HCT116 (cell line): ENCODE results near the gene RNF217. TPM values are rescaled to one million over a fixed set of nuclear protein-coding genes. Genes with fewer than 3 reads are reported as not detected.

ENCODE experiments used
- ATAC-seq: fragments of 200-7000 bp; cut with Tn5 transposase; 2 replicates; pipeline ENCODE4 v1.9.1; 2020; ENCODE audit warnings: mild to moderate bottlenecking, moderate library complexity
- BruUV-seq: library from RNA; stranded (reverse); fragments of 400-500 nt; replicated peaks from 2 replicates; lab custom pipeline; 2021; lab: Mats Ljungman, UMichigan
- CTCF ChIA-PET: fragments of 300-600 bp; sonication (Branson Sonifier 250); formaldehyde crosslinking; loops from one replicate; lab custom pipeline; 2021; ENCODE audit warnings: antibody characterized with exemption; lab: Charles Lee
- POLR2A ChIA-PET: fragments of 300-600, 350-600 bp; sonication (Branson Sonifier 250); formaldehyde crosslinking; loops from one replicate; lab custom pipeline; 2021; ENCODE audit warnings: antibody characterized with exemption; lab: Charles Lee
- RAD21 ChIA-PET, 2 experiments: fragments of 300-600 bp; sonication (Branson Sonifier 250); formaldehyde crosslinking; loops; one replicate each; lab custom pipeline; 2023; ENCODE audit warnings: low total read pairs in 2 of 2; ENCODE audit not compliant: uncharacterized antibody in 2 of 2, unreplicated experiment in 2 of 2, low non-redundant PET in 1 of 2; lab: Charles Lee
- DNase-seq: peaks from one replicate; pipeline ENCODE4 v3.0.0-alpha.2; 2010; ENCODE audit warnings: low read depth, low spot score
- H2AFZ ChIP-seq: fragments of 200-600 bp; shearing (Covaris generic), sonication (generic); 2 replicates; pipeline ENCODE4 v1.6.1; 2017; ENCODE audit warnings: low read depth, mixed run types, mixed read lengths, antibody characterized with exemption, low read length; ENCODE audit not compliant: poor library complexity, severe bottlenecking
- H3K27ac ChIP-seq: 2 replicates; pipeline ENCODE4 v1.5.1; 2012; ENCODE audit warnings: low read depth, low read length
- H3K27me3 ChIP-seq: fragments of 200-600 bp; sonication (generic); 2 replicates; pipeline ENCODE4 v1.6.1; 2016; ENCODE audit warnings: mixed run types, low read length, mixed read lengths; ENCODE audit not compliant: insufficient read depth
- H3K36me3 ChIP-seq, 2 experiments: fragments of 200-500 bp in 1 of 2; fragments of 200-600 bp in 1 of 2; sonication (Bioruptor generic) in 1 of 2; sonication (generic) in 1 of 2; 2 replicates each; pipeline versions ENCODE4 v1.5.1 to v1.6.1; 2014 to 2016; ENCODE audit warnings: low read length in 2 of 2, inconsistent platforms in 1 of 2, mixed read lengths in 1 of 2, mixed run types in 1 of 2; ENCODE audit not compliant: insufficient read depth in 2 of 2, control insufficient read depth in 1 of 2
- H3K4me1 ChIP-seq, 2 experiments: fragments of 200-600 bp in 1 of 2; sonication (generic) in 1 of 2; 2 replicates each; pipeline versions ENCODE4 v1.5.1 to v1.6.1; 2012 to 2017; ENCODE audit warnings: low read length in 2 of 2, inconsistent platforms in 1 of 2, mild to moderate bottlenecking in 1 of 2, mixed read lengths in 1 of 2, mixed run types in 1 of 2, moderate library complexity in 1 of 2; ENCODE audit not compliant: insufficient read depth in 2 of 2, control insufficient read depth in 1 of 2
- H3K4me2 ChIP-seq: fragments of 200-600 bp; sonication (generic); 2 replicates; pipeline ENCODE4 v1.6.1; 2017; ENCODE audit warnings: mixed run types, low read length, mixed read lengths
- H3K4me3 ChIP-seq, 2 experiments: fragments of 200-600 bp in 1 of 2; sonication (generic) in 1 of 2; replicated peaks in 1 of 2; 2 replicates each; pipeline ENCODE4 v1.5.1; 2011 to 2016; ENCODE audit warnings: low read length in 2 of 2, control low read depth in 1 of 2, low read depth in 1 of 2, mild to moderate bottlenecking in 1 of 2, mixed read lengths in 1 of 2, mixed run types in 1 of 2
- H3K79me2 ChIP-seq: fragments of 200-600 bp; sonication (generic); 2 replicates; pipeline ENCODE4 v1.6.1; 2017; ENCODE audit warnings: mild to moderate bottlenecking, mixed run types, low read length, moderate library complexity, mixed read lengths; ENCODE audit not compliant: insufficient read depth
- H3K9ac ChIP-seq: fragments of 200-600 bp; sonication (generic); 2 replicates; pipeline ENCODE4 v1.6.1; 2016; ENCODE audit warnings: low read length, mixed read lengths
- H3K9me2 ChIP-seq: fragments of 200-600 bp; sonication (generic), shearing (Covaris generic); 2 replicates; pipeline ENCODE4 v1.6.1; 2017; ENCODE audit warnings: mixed run types, mild to moderate bottlenecking, moderate library complexity; ENCODE audit not compliant: insufficient read depth
- H3K9me3 ChIP-seq, 2 experiments: fragments of 200-500 bp in 1 of 2; fragments of 200-600 bp in 1 of 2; sonication (Bioruptor generic) in 1 of 2; sonication (generic) in 1 of 2; 2 replicates each; pipeline ENCODE4 v1.6.1; 2014 to 2017; ENCODE audit warnings: low read length in 2 of 2, mixed read lengths in 2 of 2, inconsistent platforms in 1 of 2, low read depth in 1 of 2, mild to moderate bottlenecking in 1 of 2, mixed run types in 1 of 2, moderate library complexity in 1 of 2; ENCODE audit not compliant: control insufficient read depth in 1 of 2, insufficient read depth in 1 of 2
- H4K20me1 ChIP-seq: fragments of 200-600 bp; sonication (generic), shearing (Covaris generic); 2 replicates; pipeline ENCODE4 v1.6.1; 2017; ENCODE audit warnings: mixed run types, mild to moderate bottlenecking, moderate library complexity; ENCODE audit not compliant: insufficient read depth
- CBX3 ChIP-seq: IDR thresholded peaks from 2 replicates; pipeline ENCODE4 v1.6.1; 2012; ENCODE audit warnings: low read depth
- EGR1 ChIP-seq: IDR thresholded peaks from 2 replicates; pipeline ENCODE4 v1.6.1; 2012; ENCODE audit warnings: low read depth
- EZH2 ChIP-seq: fragments of 200-600 bp; sonication (generic); IDR thresholded peaks from 2 replicates; pipeline ENCODE4 v1.6.1; 2017; ENCODE audit warnings: antibody characterized with exemption, mixed run types
- FOSL1 ChIP-seq: IDR thresholded peaks from 2 replicates; pipeline ENCODE4 v1.6.1; 2012; ENCODE audit warnings: low read depth
- SRF ChIP-seq: IDR thresholded peaks from 2 replicates; pipeline ENCODE4 v1.6.1; 2012; ENCODE audit warnings: low read depth
- intact Hi-C: fragments of 100-400 bp; cut with micrococcal nuclease; formaldehyde crosslinking; loops from 2 replicates; pipeline ENCODE4 v1.10.0; 2022
- total RNA-seq: library from RNA; stranded (reverse); gene quantifications from one replicate; pipeline ENCODE4 v1.2.1, GENCODE V29; 2021; ENCODE audit not compliant: unreplicated experiment
- TF ChIP-seq, protein P1 (sequence below): IDR thresholded peaks from 2 replicates; pipeline ENCODE4 v1.6.1; 2011; ENCODE audit warnings: mild to moderate bottlenecking, low read length, moderate library complexity; ENCODE audit not compliant: insufficient replicate concordance; ENCODE audit errors: extremely low read depth
- TF ChIP-seq, protein P2 (sequence below): IDR thresholded peaks from 2 replicates; pipeline ENCODE4 v1.6.1; 2012; ENCODE audit warnings: low read depth
- TF ChIP-seq, protein P3 (sequence below): IDR thresholded peaks from 2 replicates; pipeline ENCODE4 v1.6.1; 2012
- TF ChIP-seq, protein P4 (sequence below): IDR thresholded peaks from 2 replicates; pipeline ENCODE4 v1.6.1; 2012

The RNF217 gene
- total RNA-seq, 1 experiment from 2014 or later = 20.4 TPM

DNA sequence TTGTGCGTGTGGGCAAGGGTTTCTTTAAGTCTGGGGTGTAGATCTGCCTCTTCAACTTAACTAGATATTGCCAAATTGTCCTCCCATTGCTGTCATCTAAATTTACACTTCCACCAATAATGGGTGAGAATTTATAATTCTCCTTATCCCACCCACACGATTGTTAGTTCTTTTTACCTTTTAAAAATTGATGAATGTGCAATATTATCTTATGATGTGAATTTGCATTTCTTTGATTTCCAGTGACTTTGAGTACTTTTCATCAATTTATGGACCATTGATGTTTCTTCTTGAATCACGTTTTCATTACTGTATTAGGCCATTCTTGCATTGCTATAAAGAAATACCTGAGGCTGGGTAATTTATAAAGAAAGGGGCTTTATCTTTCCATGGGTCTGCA, 174.1 kb downstream of the RNF217 start:
- no peaks in the 10 kb centered on the region for H3K27me3 ChIP-seq
- POLR2A ChIA-PET = no interaction called here
- no peak overlapping the region for H3K4me3 ChIP-seq
- H3K9me2 ChIP-seq = no peaks in the 10 kb centered on the region; the same call in 1 of the 2 replicates
- H3K36me3 ChIP-seq = no peaks in the 10 kb centered on the region
- H2AFZ ChIP-seq = no peak overlapping the region
- TF ChIP-seq EZH2 (no peak), CBX3 (no peak), SRF (no peak), EGR1 (no peak), FOSL1 (no peak)
- TF ChIP-seq, protein P1, sequence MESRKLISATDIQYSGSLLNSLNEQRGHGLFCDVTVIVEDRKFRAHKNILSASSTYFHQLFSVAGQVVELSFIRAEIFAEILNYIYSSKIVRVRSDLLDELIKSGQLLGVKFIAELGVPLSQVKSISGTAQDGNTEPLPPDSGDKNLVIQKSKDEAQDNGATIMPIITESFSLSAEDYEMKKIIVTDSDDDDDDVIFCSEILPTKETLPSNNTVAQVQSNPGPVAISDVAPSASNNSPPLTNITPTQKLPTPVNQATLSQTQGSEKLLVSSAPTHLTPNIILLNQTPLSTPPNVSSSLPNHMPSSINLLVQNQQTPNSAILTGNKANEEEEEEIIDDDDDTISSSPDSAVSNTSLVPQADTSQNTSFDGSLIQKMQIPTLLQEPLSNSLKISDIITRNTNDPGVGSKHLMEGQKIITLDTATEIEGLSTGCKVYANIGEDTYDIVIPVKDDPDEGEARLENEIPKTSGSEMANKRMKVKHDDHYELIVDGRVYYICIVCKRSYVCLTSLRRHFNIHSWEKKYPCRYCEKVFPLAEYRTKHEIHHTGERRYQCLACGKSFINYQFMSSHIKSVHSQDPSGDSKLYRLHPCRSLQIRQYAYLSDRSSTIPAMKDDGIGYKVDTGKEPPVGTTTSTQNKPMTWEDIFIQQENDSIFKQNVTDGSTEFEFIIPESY = no peak
- TF ChIP-seq, protein P2, sequence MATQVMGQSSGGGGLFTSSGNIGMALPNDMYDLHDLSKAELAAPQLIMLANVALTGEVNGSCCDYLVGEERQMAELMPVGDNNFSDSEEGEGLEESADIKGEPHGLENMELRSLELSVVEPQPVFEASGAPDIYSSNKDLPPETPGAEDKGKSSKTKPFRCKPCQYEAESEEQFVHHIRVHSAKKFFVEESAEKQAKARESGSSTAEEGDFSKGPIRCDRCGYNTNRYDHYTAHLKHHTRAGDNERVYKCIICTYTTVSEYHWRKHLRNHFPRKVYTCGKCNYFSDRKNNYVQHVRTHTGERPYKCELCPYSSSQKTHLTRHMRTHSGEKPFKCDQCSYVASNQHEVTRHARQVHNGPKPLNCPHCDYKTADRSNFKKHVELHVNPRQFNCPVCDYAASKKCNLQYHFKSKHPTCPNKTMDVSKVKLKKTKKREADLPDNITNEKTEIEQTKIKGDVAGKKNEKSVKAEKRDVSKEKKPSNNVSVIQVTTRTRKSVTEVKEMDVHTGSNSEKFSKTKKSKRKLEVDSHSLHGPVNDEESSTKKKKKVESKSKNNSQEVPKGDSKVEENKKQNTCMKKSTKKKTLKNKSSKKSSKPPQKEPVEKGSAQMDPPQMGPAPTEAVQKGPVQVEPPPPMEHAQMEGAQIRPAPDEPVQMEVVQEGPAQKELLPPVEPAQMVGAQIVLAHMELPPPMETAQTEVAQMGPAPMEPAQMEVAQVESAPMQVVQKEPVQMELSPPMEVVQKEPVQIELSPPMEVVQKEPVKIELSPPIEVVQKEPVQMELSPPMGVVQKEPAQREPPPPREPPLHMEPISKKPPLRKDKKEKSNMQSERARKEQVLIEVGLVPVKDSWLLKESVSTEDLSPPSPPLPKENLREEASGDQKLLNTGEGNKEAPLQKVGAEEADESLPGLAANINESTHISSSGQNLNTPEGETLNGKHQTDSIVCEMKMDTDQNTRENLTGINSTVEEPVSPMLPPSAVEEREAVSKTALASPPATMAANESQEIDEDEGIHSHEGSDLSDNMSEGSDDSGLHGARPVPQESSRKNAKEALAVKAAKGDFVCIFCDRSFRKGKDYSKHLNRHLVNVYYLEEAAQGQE = no peak
- TF ChIP-seq, protein P3, sequence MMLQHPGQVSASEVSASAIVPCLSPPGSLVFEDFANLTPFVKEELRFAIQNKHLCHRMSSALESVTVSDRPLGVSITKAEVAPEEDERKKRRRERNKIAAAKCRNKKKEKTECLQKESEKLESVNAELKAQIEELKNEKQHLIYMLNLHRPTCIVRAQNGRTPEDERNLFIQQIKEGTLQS = no peak
- TF ChIP-seq, protein P4, sequence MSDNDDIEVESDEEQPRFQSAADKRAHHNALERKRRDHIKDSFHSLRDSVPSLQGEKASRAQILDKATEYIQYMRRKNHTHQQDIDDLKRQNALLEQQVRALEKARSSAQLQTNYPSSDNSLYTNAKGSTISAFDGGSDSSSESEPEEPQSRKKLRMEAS = no peak
- H3K9me3 ChIP-seq = no peaks in the 10 kb centered on the region
- ATAC-seq (no peak), DNase-seq (no peak)
- H4K20me1 ChIP-seq = no peaks in the 10 kb centered on the region
- no peaks in the 10 kb centered on the region for H3K79me2 ChIP-seq
- no peak overlapping the region for H3K27ac ChIP-seq
- H3K4me1 ChIP-seq = no peaks in the 10 kb centered on the region
- BruUV-seq = no TSS peak
- H3K9ac ChIP-seq = no peak overlapping the region
- CTCF ChIA-PET = no interaction called here
- RAD21 ChIA-PET = no interaction called here
- intact Hi-C loops = no loop called here
- H3K4me2 ChIP-seq = no peak overlapping the region
